GM23248 (cell line): ENCODE measurements around the gene GLE1.

Experiments used
- EZH2 ChIP-seq: fragments of 200-600 bp; sonication (generic); IDR thresholded peaks from 2 replicates; pipeline ENCODE4 v1.6.1; 2018; ENCODE audit warnings: antibody characterized with exemption, mild to moderate bottlenecking; ENCODE audit not compliant: insufficient read depth, poor library complexity, severe bottlenecking
- EZH2phosphoT487 ChIP-seq: fragments of 200-600 bp; sonication (generic); IDR thresholded peaks from 2 replicates; pipeline ENCODE4 v1.6.1; 2018; ENCODE audit warnings: antibody characterized with exemption, moderate library complexity, mild to moderate bottlenecking, low read depth; ENCODE audit not compliant: insufficient read depth

GRCh38 chr9:128568470-128569078 lies 64.1 kb downstream of the GLE1 start:
- no peak for TF ChIP-seq EZH2
- no peak for TF ChIP-seq EZH2phosphoT487
